Mucosa of descending colon (tissue), 3 donors: ENCODE data around the gene TMEM161A. TPM values are rescaled to one million over a fixed set of nuclear protein-coding genes. Genes with fewer than 3 reads are reported as not detected.
"Not testable (repeated sequence)": the region's sequence is repeated elsewhere in the genome, so short reads cannot be mapped to it uniquely, and the experiment has no call there.

Experiments used
- ATAC-seq: fragments of 200-7000 bp; cut with Tn5 transposase; one replicate; pipeline ENCODE4 v1.9.1; 2020; ENCODE audit warnings: mild to moderate bottlenecking, moderate library complexity
- DNase-seq, 3 donors: peaks; one replicate each; pipeline ENCODE4 v3.0.0-alpha.2; 2020
- H3K36me3 ChIP-seq: fragments of 200-600 bp; one replicate; pipeline ENCODE4 v1.8.0; 2021; ENCODE audit warnings: low read depth, mild to moderate bottlenecking
- H3K4me1 ChIP-seq: fragments of 200-600 bp; one replicate; pipeline ENCODE4 v1.8.0; 2021; ENCODE audit warnings: low read depth, mild to moderate bottlenecking
- H3K4me3 ChIP-seq: fragments of 200-600 bp; one replicate; pipeline ENCODE4 v1.8.0; 2021; ENCODE audit warnings: mild to moderate bottlenecking
- H3K9me3 ChIP-seq: fragments of 200-600 bp; one replicate; pipeline ENCODE4 v1.8.0; 2021; ENCODE audit warnings: mild to moderate bottlenecking
- CTCF ChIP-seq: fragments of 200-600 bp; IDR thresholded peaks from one replicate; pipeline ENCODE4 v1.8.0; 2022; ENCODE audit warnings: antibody characterized with exemption, mild to moderate bottlenecking
- intact Hi-C, 2 donors: fragments of 100-400 bp; cut with DNase I in 1 of 2; cut with micrococcal nuclease in 1 of 2; formaldehyde crosslinking; loops; one replicate each; pipeline versions ENCODE4 v1.11.0 to v1.11.1; 2022; cut with DNase I, micrococcal nuclease
- total RNA-seq, 3 donors: library from RNA; stranded (reverse); fragmentation: NEBNext Ultra II Directional in 2 of 3; extraction: Animal tissue kit (Norgen Biotek cat#: 25700) in 2 of 3; gene quantifications; one replicate each; pipeline versions ENCODE4 v1.2.1 to v1.2.4, GENCODE V29; 2021 to 2023
- donor health status: DM: no; HTN: no; CAD: no; lungs with moderate emphysema.
- donor health status: DM: no; HTN: no; CAD: no.
- donor health status: DM: no; HTN: yes; CAD: no.

TMEM161A gene
- total RNA-seq, 3 donors from 2014 or later, result 14.7 to 23.4 (median 17.6) TPM

GRCh38 chr19:19139876-19140229 is 1.6 kb upstream of the TMEM161A start:
- Histone ChIP-seq H3K4me3 (no peak overlapping the region), H3K4me1 (peaks cover 8% of the 10 kb centered on the region), H3K9me3 (no peaks in the 10 kb centered on the region), H3K36me3 (peaks cover 4% of the 10 kb centered on the region)
- TF ChIP-seq CTCF, result no peak
- ATAC-seq (no peak), DNase-seq (no peak)
- intact Hi-C loops, result no loop called here

- H3K9me3 ChIP-seq, result no peaks in the 10 kb centered on the region
- H3K36me3 ChIP-seq, result peaks cover 4% of the 10 kb centered on the region
- TF ChIP-seq CTCF, result no peak
- peaks cover 8% of the 10 kb centered on the region for H3K4me1 ChIP-seq
- intact Hi-C loops, result no loop called here
- ATAC-seq, result peak; percentile 10
- peak in 1 of 3 donors; percentile 48 for DNase-seq
- H3K4me3 ChIP-seq, result peak overlapping the region; percentile 30
These were observed 646 bp downstream of the TMEM161A start for GRCh38 chr19:19137556-19138108.

GRCh38 chr19:19135713-19136112 is 2.6 kb downstream of the TMEM161A start:
- H3K4me1 ChIP-seq, intact Hi-C loops, H3K9me3 ChIP-seq, H3K36me3 ChIP-seq, DNase-seq, ATAC-seq, H3K4me3 ChIP-seq: not testable (repeated sequence)

GRCh38 chr19:19134687-19135158 is 3.6 kb downstream of the TMEM161A start:
- Histone ChIP-seq H3K4me3 (no peak overlapping the region), H3K36me3 (peaks cover 4% of the 10 kb centered on the region), H3K9me3 (peaks cover 7% of the 10 kb centered on the region), H3K4me1 (peaks cover 8% of the 10 kb centered on the region)
- intact Hi-C loops, result no loop called here
- DNase-seq (peak in 2 of 3 donors; percentile 39 to 44), ATAC-seq (no peak)
- no peak for TF ChIP-seq CTCF

- no peak for TF ChIP-seq CTCF
- Histone ChIP-seq H3K9me3 (peaks cover 7% of the 10 kb centered on the region), H3K4me1 (peaks cover 8% of the 10 kb centered on the region), H3K4me3 (no peak overlapping the region), H3K36me3 (peaks cover 4% of the 10 kb centered on the region)
- intact Hi-C loops, result no loop called here
- DNase-seq (no peak), ATAC-seq (no peak)
These were observed 4.3 kb downstream of the TMEM161A start for GRCh38 chr19:19133985-19134384.

GRCh38 chr19:19132912-19133311 is 5.4 kb downstream of the TMEM161A start:
- peaks cover 8% of the 10 kb centered on the region for H3K4me1 ChIP-seq
- H3K9me3 ChIP-seq, result peaks cover 7% of the 10 kb centered on the region
- no peak for TF ChIP-seq CTCF
- H3K36me3 ChIP-seq, result no peaks in the 10 kb centered on the region
- no peak for DNase-seq
- ATAC-seq, result no peak
- intact Hi-C loops, result no loop called here
- H3K4me3 ChIP-seq, result no peak overlapping the region
